HEK293 (cell line): ENCODE measurements around the gene C19orf38.
A peak's percentile ranks its signal among the peaks of the same experiment; 100 is the strongest.

Source experiments
- BCL11B ChIP-seq: fragments of 450-650 bp; formaldehyde crosslinking; IDR thresholded peaks from 2 replicates; pipeline ENCODE4 v1.5.1; 2016; ENCODE audit warnings: low read depth, missing biosample characterization, missing genetic modification characterization
- GLI2 ChIP-seq: fragments of 450-650 bp; formaldehyde crosslinking; IDR thresholded peaks from 2 replicates; pipeline ENCODE4; 2017; ENCODE audit warnings: missing biosample characterization, missing genetic modification characterization, low read depth, borderline replicate concordance
- GLIS1 ChIP-seq: fragments of 450-650 bp; formaldehyde crosslinking; IDR thresholded peaks from 2 replicates; pipeline ENCODE4 v1.5.1; 2016; ENCODE audit warnings: missing biosample characterization, missing genetic modification characterization
- INSM2 ChIP-seq: fragments of 450-650 bp; formaldehyde crosslinking; IDR thresholded peaks from 2 replicates; pipeline ENCODE4 v1.5.1; 2016; ENCODE audit warnings: missing biosample characterization, missing genetic modification characterization
- KLF9 ChIP-seq: fragments of 450-650 bp; formaldehyde crosslinking; IDR thresholded peaks from 2 replicates; pipeline ENCODE4 v1.5.1; 2016; ENCODE audit warnings: missing biosample characterization, missing genetic modification characterization, low read depth
- OSR2 ChIP-seq: fragments of 450-650 bp; formaldehyde crosslinking; IDR thresholded peaks from 2 replicates; pipeline ENCODE4 v1.5.1; 2016; ENCODE audit warnings: missing biosample characterization, missing genetic modification characterization
- OVOL3 ChIP-seq: fragments of 450-650 bp; formaldehyde crosslinking; IDR thresholded peaks from 2 replicates; pipeline ENCODE4 v1.5.1; 2016; ENCODE audit warnings: missing biosample characterization, missing genetic modification characterization
- PRDM2 ChIP-seq: fragments of 450-650 bp; formaldehyde crosslinking; IDR thresholded peaks from 2 replicates; pipeline ENCODE4 v1.5.1; 2016; ENCODE audit warnings: missing biosample characterization, missing genetic modification characterization, borderline replicate concordance
- SALL2 ChIP-seq: fragments of 450-650 bp; formaldehyde crosslinking; IDR thresholded peaks from 2 replicates; pipeline ENCODE4 v1.5.0; 2017; ENCODE audit warnings: missing biosample characterization, mild to moderate bottlenecking, missing genetic modification characterization, borderline replicate concordance
- SP3 ChIP-seq: fragments of 450-650 bp; formaldehyde crosslinking; IDR thresholded peaks from 2 replicates; pipeline ENCODE4 v1.5.1; 2016; ENCODE audit warnings: missing biosample characterization, missing genetic modification characterization
- ZBTB8A ChIP-seq: fragments of 450-650 bp; formaldehyde crosslinking; IDR thresholded peaks from 2 replicates; pipeline ENCODE4 v1.5.1; 2016; ENCODE audit warnings: missing biosample characterization, missing genetic modification characterization
- ZEB2 ChIP-seq: fragments of 450-650 bp; formaldehyde crosslinking; IDR thresholded peaks from 2 replicates; pipeline ENCODE4 v1.5.1; 2016; ENCODE audit warnings: missing biosample characterization, missing genetic modification characterization
- ZFHX2 ChIP-seq: fragments of 450-650 bp; formaldehyde crosslinking; conservative IDR thresholded peaks from 2 replicates; pipeline ENCODE4 v1.5.1; 2016; ENCODE audit warnings: missing biosample characterization, missing genetic modification characterization
- ZNF133 ChIP-seq: fragments of 450-650 bp; formaldehyde crosslinking; IDR thresholded peaks from 2 replicates; pipeline ENCODE4 v1.5.1; 2016; ENCODE audit warnings: missing biosample characterization, missing genetic modification characterization
- ZNF19 ChIP-seq: fragments of 450-650 bp; formaldehyde crosslinking; IDR thresholded peaks from 2 replicates; pipeline ENCODE4; 2016; ENCODE audit warnings: missing biosample characterization, missing genetic modification characterization, low read depth
- ZNF324 ChIP-seq: fragments of 450-650 bp; formaldehyde crosslinking; IDR thresholded peaks from 2 replicates; pipeline ENCODE4 v1.5.1; 2016; ENCODE audit warnings: missing biosample characterization, missing genetic modification characterization
- ZNF335 ChIP-seq: fragments of 450-650 bp; formaldehyde crosslinking; conservative IDR thresholded peaks from 2 replicates; pipeline ENCODE4 v1.5.1; 2016; ENCODE audit warnings: missing biosample characterization, missing genetic modification characterization
- ZNF423 ChIP-seq: fragments of 450-650 bp; formaldehyde crosslinking; IDR thresholded peaks from 2 replicates; pipeline ENCODE4 v1.5.1; 2016; ENCODE audit warnings: missing biosample characterization, missing genetic modification characterization
- ZNF449 ChIP-seq: fragments of 450-650 bp; formaldehyde crosslinking; IDR thresholded peaks from 2 replicates; pipeline ENCODE4 v1.5.1; 2017; ENCODE audit warnings: missing biosample characterization, mild to moderate bottlenecking, missing genetic modification characterization, moderate library complexity
- ZNF501 ChIP-seq: fragments of 450-650 bp; formaldehyde crosslinking; IDR thresholded peaks from 2 replicates; pipeline ENCODE4 v1.5.1; 2016; ENCODE audit warnings: missing biosample characterization, missing genetic modification characterization
- ZNF530 ChIP-seq: fragments of 450-650 bp; formaldehyde crosslinking; IDR thresholded peaks from 2 replicates; pipeline ENCODE4 v1.5.1; 2016; ENCODE audit warnings: low read depth, missing biosample characterization, missing genetic modification characterization
- ZNF664 ChIP-seq: fragments of 450-650 bp; formaldehyde crosslinking; IDR thresholded peaks from 2 replicates; pipeline ENCODE4 v1.5.1; 2016; ENCODE audit warnings: missing biosample characterization, missing genetic modification characterization
- ZNF692 ChIP-seq: fragments of 450-650 bp; formaldehyde crosslinking; IDR thresholded peaks from 2 replicates; pipeline ENCODE4 v1.5.1; 2016; ENCODE audit warnings: missing biosample characterization, missing genetic modification characterization
- ZSCAN18 ChIP-seq: fragments of 450-650 bp; formaldehyde crosslinking; IDR thresholded peaks from 2 replicates; pipeline ENCODE4 v1.5.1; 2016; ENCODE audit warnings: missing biosample characterization, missing genetic modification characterization
- TF ChIP-seq, protein P1 (sequence below): fragments of 450-650 bp; formaldehyde crosslinking; IDR thresholded peaks from 2 replicates; pipeline ENCODE4 v1.5.1; 2016; ENCODE audit warnings: missing biosample characterization, missing genetic modification characterization, borderline replicate concordance

C19orf38 gene

DNA sequence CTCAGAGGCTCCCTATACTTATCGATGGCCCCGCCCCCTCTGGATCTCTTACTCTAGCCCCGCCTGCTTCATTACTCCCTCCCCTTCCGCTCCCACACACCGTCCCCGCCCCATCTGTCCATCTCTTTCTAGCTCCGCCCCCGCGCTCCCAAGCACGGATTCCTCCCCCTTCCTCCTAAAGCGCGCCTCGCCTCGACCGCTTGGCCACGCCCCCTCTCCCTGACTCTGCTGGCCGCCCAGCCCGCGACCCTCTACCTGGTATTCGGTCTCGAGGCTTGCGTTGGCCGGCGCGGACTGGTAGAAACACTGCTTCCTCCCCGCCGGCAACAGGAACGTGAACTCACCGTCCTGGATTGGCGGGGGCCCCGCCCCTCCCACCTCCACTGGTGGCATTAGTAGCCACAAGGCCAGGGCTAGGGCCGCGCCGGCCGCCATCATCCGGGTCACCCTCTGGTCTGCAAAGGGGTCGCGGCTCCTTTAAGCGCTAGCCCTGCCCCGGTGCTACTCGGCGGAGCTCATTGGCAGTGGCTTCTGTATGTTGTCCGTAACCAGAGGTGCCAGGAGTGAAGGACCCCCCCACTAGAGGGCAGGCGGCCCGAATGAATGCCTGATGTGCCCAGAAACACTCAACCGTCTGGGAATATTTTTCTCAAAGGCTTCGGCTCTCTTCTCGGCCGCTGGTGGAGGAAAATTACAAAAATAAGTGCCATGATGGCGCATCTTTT lies 12.3 kb upstream of the C19orf38 start, which contains the start of gene TMED1 (continued):
- TF ChIP-seq KLF9 (peak; percentile 99), INSM2 (peak; percentile 98), BCL11B (0 out of 2 replicates have a peak, but pooled peaks have one; percentile 16), ZNF530 (tag by site-specific recombination) (no peak), ZNF324 (tag by site-specific recombination) (no peak), ZNF692 (peak; percentile 81), SP3 (tag by site-specific recombination) (peak; percentile 96), ZNF133 (tag by site-specific recombination) (no peak), SALL2 (tag by site-specific recombination) (no peak), ZNF501 (peak; percentile 88), ZBTB8A (tag by site-specific recombination) (no peak), ZNF449 (0 out of 2 replicates have a peak, but pooled peaks have one; percentile 12), ZNF335 (tag by site-specific recombination) (peak; percentile 100), ZNF664 (tag by site-specific recombination) (no peak), OSR2 (tag by site-specific recombination) (peak; percentile 42; the same call in 1 of the 2 replicates), ZEB2 (tag by site-specific recombination) (peak; percentile 69), ZNF423 (tag by site-specific recombination) (no peak), ZNF19 (tag by site-specific recombination) (no peak), GLIS1 (tag by site-specific recombination) (0 out of 2 replicates have a peak, but pooled peaks have one; percentile 28), PRDM2 (tag by site-specific recombination) (no peak), OVOL3 (no peak), GLI2 (tag by site-specific recombination) (no peak), ZFHX2 (tag by site-specific recombination) (peak; percentile 90), ZSCAN18 (tag by site-specific recombination) (no peak)
- TF ChIP-seq, protein P1, sequence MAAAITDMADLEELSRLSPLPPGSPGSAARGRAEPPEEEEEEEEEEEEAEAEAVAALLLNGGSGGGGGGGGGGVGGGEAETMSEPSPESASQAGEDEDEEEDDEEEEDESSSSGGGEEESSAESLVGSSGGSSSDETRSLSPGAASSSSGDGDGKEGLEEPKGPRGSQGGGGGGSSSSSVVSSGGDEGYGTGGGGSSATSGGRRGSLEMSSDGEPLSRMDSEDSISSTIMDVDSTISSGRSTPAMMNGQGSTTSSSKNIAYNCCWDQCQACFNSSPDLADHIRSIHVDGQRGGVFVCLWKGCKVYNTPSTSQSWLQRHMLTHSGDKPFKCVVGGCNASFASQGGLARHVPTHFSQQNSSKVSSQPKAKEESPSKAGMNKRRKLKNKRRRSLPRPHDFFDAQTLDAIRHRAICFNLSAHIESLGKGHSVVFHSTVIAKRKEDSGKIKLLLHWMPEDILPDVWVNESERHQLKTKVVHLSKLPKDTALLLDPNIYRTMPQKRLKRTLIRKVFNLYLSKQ (tag by site-specific recombination): no peak
